Gastrocnemius medialis (tissue), 4 donors: ENCODE data around the gene MERTK. TPM values are rescaled to one million over a fixed set of nuclear protein-coding genes. Genes with fewer than 3 reads are reported as not detected.

Experiments
- ATAC-seq, 2 donors: fragments of 150-250 bp; one replicate each; pipeline ENCODE4 v1.9.1; 2016
- DNase-seq, 2 donors: peaks; one replicate each; pipeline ENCODE4 v3.0.0-alpha.2; 2019
- H3K27ac ChIP-seq, 4 donors: fragments of 200-600 bp; sonication (generic); 1 replicate in 1 of 4; 2 replicates in 3 of 4; pipeline ENCODE4 v1.5.1; 2016 to 2018; ENCODE audit warnings: mild to moderate bottlenecking in 2 of 4, moderate library complexity in 1 of 4
- H3K27me3 ChIP-seq, 3 donors: fragments of 200-600 bp; sonication (generic) in 2 of 3; 1 replicate in 1 of 3; 2 replicates in 2 of 3; pipeline versions ENCODE4 v1.5.1 to v1.6.0; 2016 to 2019; ENCODE audit warnings: mild to moderate bottlenecking in 1 of 3, moderate library complexity in 1 of 3
- H3K36me3 ChIP-seq, 2 donors: fragments of 200-600 bp; sonication (generic) in 1 of 2; one replicate each; pipeline ENCODE4 v1.5.1; 2017 to 2018
- H3K4me1 ChIP-seq, 2 donors: fragments of 200-600 bp; sonication (generic) in 1 of 2; one replicate each; pipeline ENCODE4 v1.5.1; 2016 to 2017; ENCODE audit warnings: mild to moderate bottlenecking in 2 of 2
- H3K4me3 ChIP-seq, 4 donors: fragments of 200-600 bp; sonication (generic) in 3 of 4; 1 replicate in 1 of 4; 2 replicates in 3 of 4; pipeline ENCODE4 v1.5.1; 2016 to 2019; ENCODE audit warnings: mild to moderate bottlenecking in 2 of 4
- H3K9me3 ChIP-seq, 3 donors: fragments of 200-600 bp; sonication (generic) in 2 of 3; 1 replicate in 1 of 3; 2 replicates in 2 of 3; pipeline ENCODE4 v1.5.1; 2016 to 2019
- CTCF ChIP-seq, 5 experiments: fragments of 450-650 bp in 3 of 5; fragments of 200-600 bp in 2 of 5; sonication (generic) in 2 of 5; IDR thresholded peaks in 4 of 5; conservative IDR thresholded peaks in 1 of 5; 1 replicate in 4 of 5; 2 replicates in 1 of 5; pipeline ENCODE4 v1.5.1; 2016 to 2019; ENCODE audit warnings: antibody characterized with exemption in 5 of 5, mild to moderate bottlenecking in 3 of 5, moderate library complexity in 3 of 5
- POLR2A ChIP-seq, 2 donors: fragments of 450-650 bp; IDR thresholded peaks; one replicate each; pipeline ENCODE4 v1.6.1; 2017; ENCODE audit warnings: antibody characterized with exemption in 2 of 2, mild to moderate bottlenecking in 2 of 2, moderate library complexity in 2 of 2
- in situ Hi-C, 4 donors: fragments of 200-750 bp; cut with MboI; loops; one replicate each; pipeline versions ENCODE4 v1.15.0 to v1.8.0; 2017; ENCODE audit warnings: low sequenced_read_pairs in 4 of 4
- intact Hi-C: fragments of 100-400 bp; cut with DNase I; formaldehyde crosslinking; loops from one replicate; pipeline ENCODE4 v1.15.1; 2023; ENCODE audit warnings: low total_unique reads
- total RNA-seq, 4 donors: library from RNA; depleted of rRNA; stranded (reverse); fragments of >200 nt; gene quantifications; one replicate each; pipeline versions ENCODE4 v1.1.0 to v1.2.3, GENCODE V29; 2016

MERTK gene
- total RNA-seq, 4 donors from 2014 or later: 2.4 to 5.7 (median 3.7) TPM

GRCh38 chr2:112012556-112012955, 114.1 kb downstream of the MERTK start:
- no peak overlapping the region for H3K27ac ChIP-seq
- H3K9me3 ChIP-seq: no peaks in the 10 kb centered on the region
- no peaks in the 10 kb centered on the region for H3K4me1 ChIP-seq
- no peaks in the 10 kb centered on the region for H3K27me3 ChIP-seq
- H3K36me3 ChIP-seq: no peaks in the 10 kb centered on the region
- no peak for DNase-seq
- intact Hi-C loops: no loop called here
- H3K4me3 ChIP-seq: no peak overlapping the region
- in situ Hi-C loops: no loop called here
- TF ChIP-seq CTCF (IDR thresholded peaks at IDR 0.05 in 4 of 5, conservative IDR thresholded peaks at IDR 0.05 in 1 of 5) (no peak), POLR2A (IDR thresholded peaks at IDR 0.05) (no peak)
- no peak for ATAC-seq

- no peak overlapping the region for H3K4me3 ChIP-seq
- no peak for ATAC-seq
- in situ Hi-C loops (no loop called here), intact Hi-C loops (no loop called here)
- H3K27me3 ChIP-seq: no peaks in the 10 kb centered on the region
- H3K9me3 ChIP-seq: no peaks in the 10 kb centered on the region
- no peak overlapping the region for H3K27ac ChIP-seq
- no peak for DNase-seq
- H3K36me3 ChIP-seq: peaks cover 0 to 8% of the 10 kb centered on the region in 2 donors
- no peaks in the 10 kb centered on the region for H3K4me1 ChIP-seq
- TF ChIP-seq CTCF (IDR thresholded peaks at IDR 0.05 in 4 of 5, conservative IDR thresholded peaks at IDR 0.05 in 1 of 5) (no peak), POLR2A (IDR thresholded peaks at IDR 0.05) (no peak)
Observed at GRCh38 chr2:112018846-112019245, 120.4 kb downstream of the MERTK start.

- no peak for ATAC-seq
- H3K36me3 ChIP-seq: peaks cover 0 to 8% of the 10 kb centered on the region in 2 donors
Observed at GRCh38 chr2:112019569-112019982, 121.2 kb downstream of the MERTK start.

GRCh38 chr2:112020561-112020960, 122.2 kb downstream of the MERTK start:
- no peaks in the 10 kb centered on the region for H3K9me3 ChIP-seq
- TF ChIP-seq CTCF (IDR thresholded peaks at IDR 0.05 in 4 of 5, conservative IDR thresholded peaks at IDR 0.05 in 1 of 5): no peak
- intact Hi-C loops (no loop called here), in situ Hi-C loops (no loop called here)
- H3K27ac ChIP-seq: no peak overlapping the region
- ATAC-seq: no peak
- peaks cover 0 to 8% of the 10 kb centered on the region in 2 donors for H3K36me3 ChIP-seq
- H3K4me1 ChIP-seq: no peaks in the 10 kb centered on the region
- H3K27me3 ChIP-seq: no peaks in the 10 kb centered on the region
- DNase-seq: no peak
- no peak overlapping the region for H3K4me3 ChIP-seq

More at GRCh38 chr2:112019569-112019982, 121.2 kb downstream of the MERTK start:
- DNase-seq: no peak
- no peak for TF ChIP-seq POLR2A (IDR thresholded peaks at IDR 0.05)
- TF ChIP-seq CTCF (IDR thresholded peaks at IDR 0.05 in 4 of 5, conservative IDR thresholded peaks at IDR 0.05 in 1 of 5): no peak
- in situ Hi-C loops: no loop called here
- no peaks in the 10 kb centered on the region for H3K27me3 ChIP-seq
- no peak overlapping the region for H3K27ac ChIP-seq
- H3K4me1 ChIP-seq: no peaks in the 10 kb centered on the region
- intact Hi-C loops: no loop called here
- H3K4me3 ChIP-seq: no peak overlapping the region
- H3K9me3 ChIP-seq: no peaks in the 10 kb centered on the region

GRCh38 chr2:112021290-112021689, 122.9 kb downstream of the MERTK start:
- DNase-seq (no peak), ATAC-seq (no peak)
- H3K36me3 ChIP-seq: peaks cover 0 to 8% of the 10 kb centered on the region in 2 donors
- H3K4me3 ChIP-seq: no peak overlapping the region
- H3K4me1 ChIP-seq: no peaks in the 10 kb centered on the region
- no peaks in the 10 kb centered on the region for H3K9me3 ChIP-seq
- H3K27ac ChIP-seq: no peak overlapping the region
- H3K27me3 ChIP-seq: no peaks in the 10 kb centered on the region
- TF ChIP-seq CTCF (IDR thresholded peaks at IDR 0.05 in 4 of 5, conservative IDR thresholded peaks at IDR 0.05 in 1 of 5) (no peak), POLR2A (IDR thresholded peaks at IDR 0.05) (no peak)
- intact Hi-C loops (no loop called here), in situ Hi-C loops (no loop called here)
